Activated CD4-positive, alpha-beta memory T cell treated with anti-CD3 and anti-CD28 coated beads, Interleukin-2, amount 10 ng/mL, durations not matched to agents 7 days and 5 days (primary cell): Measurements from ENCODE around the gene SATL1. TPM values are rescaled to one million over a fixed set of nuclear protein-coding genes. Genes with fewer than 3 reads are reported as not detected.
"Not testable (repeated sequence)": the region's sequence is repeated elsewhere in the genome, so short reads cannot be mapped to it uniquely, and the experiment has no call there.

Experiments used
- CTCF ChIA-PET: fragments of 350-600 bp; sonication (Branson Sonifier 250); formaldehyde crosslinking; loops from one replicate; lab custom pipeline; 2021; ENCODE audit warnings: antibody characterized with exemption, inconsistent platforms; lab: Charles Lee
- POLR2A ChIA-PET: fragments of 350-600 bp; sonication (Branson Sonifier 250); formaldehyde crosslinking; loops from one replicate; lab custom pipeline; 2021; ENCODE audit warnings: antibody characterized with exemption; lab: Charles Lee
- DNase-seq: peaks from one replicate; pipeline ENCODE4 v3.0.0-alpha.2; 2020
- H3K27ac Mint-ChIP-seq: one replicate; pipeline ENCODE4 v1.8.0; 2021; ENCODE audit warnings: mild to moderate bottlenecking, mixed read lengths
- H3K27me3 Mint-ChIP-seq: one replicate; pipeline ENCODE4 v1.8.0; 2021; ENCODE audit warnings: mixed read lengths
- H3K36me3 Mint-ChIP-seq: one replicate; pipeline ENCODE4 v1.8.0; 2021; ENCODE audit warnings: low read depth, mixed read lengths
- H3K4me1 Mint-ChIP-seq: one replicate; pipeline ENCODE4 v1.8.0; 2021; ENCODE audit warnings: mixed read lengths
- H3K4me3 Mint-ChIP-seq: one replicate; pipeline ENCODE4 v1.8.0; 2021; ENCODE audit warnings: mild to moderate bottlenecking, mixed read lengths
- H3K9me3 Mint-ChIP-seq: one replicate; pipeline ENCODE4 v1.8.0; 2021; ENCODE audit warnings: mixed read lengths
- total RNA-seq, 2 experiments: library from RNA; stranded (reverse); gene quantifications; one replicate each; pipeline ENCODE4 v1.2.3, GENCODE V29; 2021

SATL1 gene
- not detected for total RNA-seq

- H3K4me1 Mint-ChIP-seq: peaks cover 5% of the 10 kb centered on the region
- no peak for DNase-seq
- peaks cover 22% of the 10 kb centered on the region for H3K27me3 Mint-ChIP-seq
- no peaks in the 10 kb centered on the region for H3K9me3 Mint-ChIP-seq
- peak within 1 kb of the TSS; percentile 71 for H3K4me3 Mint-ChIP-seq
- no peaks in the 10 kb centered on the region for H3K36me3 Mint-ChIP-seq
- ChIA-PET POLR2A (no interaction called here), CTCF (no interaction called here)
- H3K27ac Mint-ChIP-seq: peak within 1 kb of the TSS; percentile 15
Measured at GRCh38 chrX:85243761-85244449, at the start of gene SATL1, which contains the start of gene ZNF711. SATL1 (minus strand) TSS chrX:85243779; CDS start chrX:85108968, 134,811 bp downstream. ZNF711 (plus strand) TSS chrX:85243991; CDS start chrX:85247573, 3,582 bp downstream.

- Mint-ChIP-seq H3K9me3 (no peaks in the 10 kb centered on the region), H3K4me3 (no peak overlapping the region), H3K27me3 (no peaks in the 10 kb centered on the region), H3K4me1 (no peaks in the 10 kb centered on the region), H3K27ac (no peak overlapping the region), H3K36me3 (no peaks in the 10 kb centered on the region)
- no peak for DNase-seq
- ChIA-PET POLR2A (no interaction called here), CTCF (no interaction called here)
Measured at GRCh38 chrX:85288992-85289723, 45.6 kb upstream of the SATL1 start.

GRCh38 chrX:85285286-85285685 lies 41.7 kb upstream of the SATL1 start:
- DNase-seq, H3K27me3 Mint-ChIP-seq, H3K4me1 Mint-ChIP-seq, H3K36me3 Mint-ChIP-seq, H3K9me3 Mint-ChIP-seq, H3K4me3 Mint-ChIP-seq, POLR2A ChIA-PET, CTCF ChIA-PET, H3K27ac Mint-ChIP-seq: not testable (repeated sequence)

- no peak for DNase-seq
- H3K36me3 Mint-ChIP-seq: no peaks in the 10 kb centered on the region
- H3K4me1 Mint-ChIP-seq: peaks cover 5% of the 10 kb centered on the region
- H3K9me3 Mint-ChIP-seq: no peaks in the 10 kb centered on the region
- peaks cover 22% of the 10 kb centered on the region for H3K27me3 Mint-ChIP-seq
- peak overlapping the region; percentile 71 for H3K4me3 Mint-ChIP-seq
- CTCF ChIA-PET: no interaction called here
- peak overlapping the region; percentile 15 for H3K27ac Mint-ChIP-seq
- POLR2A ChIA-PET: no interaction called here
Measured at GRCh38 chrX:85244450-85245211, 1.1 kb upstream of the SATL1 start.

GRCh38 chrX:85243155-85243554 lies 424 bp downstream of the SATL1 start:
- no peak overlapping the region for H3K4me3 Mint-ChIP-seq
- no peaks in the 10 kb centered on the region for H3K36me3 Mint-ChIP-seq
- peaks cover 5% of the 10 kb centered on the region for H3K4me1 Mint-ChIP-seq
- no peak overlapping the region for H3K27ac Mint-ChIP-seq
- peaks cover 22% of the 10 kb centered on the region for H3K27me3 Mint-ChIP-seq
- CTCF ChIA-PET: no interaction called here
- H3K9me3 Mint-ChIP-seq: no peaks in the 10 kb centered on the region
- DNase-seq: no peak
- POLR2A ChIA-PET: no interaction called here

GRCh38 chrX:85223359-85223758 lies 20.2 kb downstream of the SATL1 start:
- no peak for DNase-seq
- Mint-ChIP-seq H3K36me3 (no peaks in the 10 kb centered on the region), H3K9me3 (no peaks in the 10 kb centered on the region)

GRCh38 chrX:85221361-85221760 lies 22.2 kb downstream of the SATL1 start:
- DNase-seq: no peak
- ChIA-PET CTCF (no interaction called here), POLR2A (no interaction called here)
- Mint-ChIP-seq H3K27ac (no peak overlapping the region), H3K9me3 (no peaks in the 10 kb centered on the region), H3K36me3 (no peaks in the 10 kb centered on the region), H3K27me3 (no peaks in the 10 kb centered on the region), H3K4me1 (no peaks in the 10 kb centered on the region), H3K4me3 (no peak overlapping the region)

More at GRCh38 chrX:85223359-85223758, 20.2 kb downstream of the SATL1 start:
- POLR2A ChIA-PET: no interaction called here
- CTCF ChIA-PET: no interaction called here
- H3K4me3 Mint-ChIP-seq: no peak overlapping the region
- no peaks in the 10 kb centered on the region for H3K4me1 Mint-ChIP-seq
- H3K27me3 Mint-ChIP-seq: no peaks in the 10 kb centered on the region
- H3K27ac Mint-ChIP-seq: no peak overlapping the region

GRCh38 chrX:85215946-85216345 lies 27.6 kb downstream of the SATL1 start:
- Mint-ChIP-seq H3K27me3 (no peaks in the 10 kb centered on the region), H3K9me3 (no peaks in the 10 kb centered on the region), H3K36me3 (no peaks in the 10 kb centered on the region), H3K27ac (no peak overlapping the region), H3K4me3 (no peak overlapping the region), H3K4me1 (no peaks in the 10 kb centered on the region)
- POLR2A ChIA-PET: no interaction called here
- DNase-seq: no peak
- CTCF ChIA-PET: no interaction called here

GRCh38 chrX:85213792-85214530 lies 29.6 kb downstream of the SATL1 start:
- no peaks in the 10 kb centered on the region for H3K4me1 Mint-ChIP-seq
- no peaks in the 10 kb centered on the region for H3K9me3 Mint-ChIP-seq
- POLR2A ChIA-PET: no interaction called here
- no peak overlapping the region for H3K27ac Mint-ChIP-seq
- H3K27me3 Mint-ChIP-seq: no peaks in the 10 kb centered on the region
- H3K36me3 Mint-ChIP-seq: no peaks in the 10 kb centered on the region
- H3K4me3 Mint-ChIP-seq: no peak overlapping the region
- no peak for DNase-seq
- CTCF ChIA-PET: no interaction called here

- no peak for DNase-seq
- no peak overlapping the region for H3K4me3 Mint-ChIP-seq
- H3K36me3 Mint-ChIP-seq: no peaks in the 10 kb centered on the region
- no peaks in the 10 kb centered on the region for H3K27me3 Mint-ChIP-seq
- ChIA-PET CTCF (no interaction called here), POLR2A (no interaction called here)
- no peaks in the 10 kb centered on the region for H3K4me1 Mint-ChIP-seq
- H3K27ac Mint-ChIP-seq: no peak overlapping the region
- H3K9me3 Mint-ChIP-seq: no peaks in the 10 kb centered on the region
Measured at GRCh38 chrX:85203461-85203970, 40.1 kb downstream of the SATL1 start.

GRCh38 chrX:85196319-85196718 lies 47.3 kb downstream of the SATL1 start:
- ChIA-PET POLR2A (no interaction called here), CTCF (no interaction called here)
- Mint-ChIP-seq H3K36me3 (no peaks in the 10 kb centered on the region), H3K9me3 (peaks cover 3% of the 10 kb centered on the region), H3K27me3 (no peaks in the 10 kb centered on the region), H3K4me1 (no peaks in the 10 kb centered on the region), H3K27ac (no peak overlapping the region), H3K4me3 (no peak overlapping the region)
- DNase-seq: no peak

GRCh38 chrX:85159644-85160043 lies 83.9 kb downstream of the SATL1 start:
- H3K27me3 Mint-ChIP-seq: no peaks in the 10 kb centered on the region
- H3K4me1 Mint-ChIP-seq: no peaks in the 10 kb centered on the region
- no peak for DNase-seq
- no peaks in the 10 kb centered on the region for H3K9me3 Mint-ChIP-seq
- H3K27ac Mint-ChIP-seq: no peak overlapping the region
- CTCF ChIA-PET: no interaction called here
- no peaks in the 10 kb centered on the region for H3K36me3 Mint-ChIP-seq
- POLR2A ChIA-PET: no interaction called here
- H3K4me3 Mint-ChIP-seq: no peak overlapping the region
